Measurements from ENCODE around the gene TMEM185B.
"Not testable (repeated sequence)": the region's sequence is repeated elsewhere in the genome, so short reads cannot be mapped to it uniquely, and the experiment has no call there.

The TMEM185B gene

GRCh38 chr2:120204945-120205670 lies 18.1 kb downstream of the TMEM185B start:
- DNase-seq: no peak

GRCh38 chr2:120204417-120204816 lies 18.8 kb downstream of the TMEM185B start:
- DNase-seq: no peak

- no peak for DNase-seq
These were observed 19.2 kb downstream of the TMEM185B start for GRCh38 chr2:120204022-120204405.

- no peak for DNase-seq
These were observed 19.8 kb downstream of the TMEM185B start for GRCh38 chr2:120203251-120204021.

- not testable (repeated sequence) for DNase-seq
These were observed 23.3 kb downstream of the TMEM185B start for GRCh38 chr2:120199817-120200459.

GRCh38 chr2:120195553-120195952 lies 27.6 kb downstream of the TMEM185B start:
- no peak for DNase-seq

- no peak for DNase-seq
These were observed 30.9 kb downstream of the TMEM185B start for GRCh38 chr2:120192280-120192679.

- DNase-seq: no peak
These were observed 34.0 kb downstream of the TMEM185B start for GRCh38 chr2:120189189-120189588.

GRCh38 chr2:120182019-120182560 lies 41.1 kb downstream of the TMEM185B start:
- DNase-seq: no peak

GRCh38 chr2:120180066-120180465 lies 43.1 kb downstream of the TMEM185B start:
- no peak for DNase-seq

GRCh38 chr2:120179396-120179795 lies 43.8 kb downstream of the TMEM185B start:
- no peak for DNase-seq

GRCh38 chr2:120177973-120178372 lies 45.2 kb downstream of the TMEM185B start:
- no peak for DNase-seq

- DNase-seq: peak; percentile 82
These were observed 46.1 kb downstream of the TMEM185B start for GRCh38 chr2:120177001-120177621.

GRCh38 chr2:120176526-120176925 lies 46.7 kb downstream of the TMEM185B start:
- no peak for DNase-seq

GRCh38 chr2:120174963-120175581 lies 48.1 kb downstream of the TMEM185B start:
- DNase-seq: peak; percentile 69

All from CD4-positive, alpha-beta T cell treated with Interleukin-12 subunit alpha and Interleukin-12 subunit beta, for 1 hour (primary cell).